Stimulated activated CD4-positive, alpha-beta T cell treated with anti-CD3 and anti-CD28 coated beads, Interleukin-4, amount 100 ng/mL, for 1 hour (primary cell): Measurements from ENCODE around the gene FIG4.
"Not testable (repeated sequence)": the region's sequence is repeated elsewhere in the genome, so short reads cannot be mapped to it uniquely, and the experiment has no call there.

Experiments
- DNase-seq: peaks from one replicate; pipeline ENCODE4 v3.0.0-alpha.2; 2020

Gene FIG4

GRCh38 chr6:109864050-109864449 is 173.0 kb downstream of the FIG4 start:
- DNase-seq = no peak

GRCh38 chr6:109865968-109866367 is 174.9 kb downstream of the FIG4 start:
- DNase-seq = no peak

DNA sequence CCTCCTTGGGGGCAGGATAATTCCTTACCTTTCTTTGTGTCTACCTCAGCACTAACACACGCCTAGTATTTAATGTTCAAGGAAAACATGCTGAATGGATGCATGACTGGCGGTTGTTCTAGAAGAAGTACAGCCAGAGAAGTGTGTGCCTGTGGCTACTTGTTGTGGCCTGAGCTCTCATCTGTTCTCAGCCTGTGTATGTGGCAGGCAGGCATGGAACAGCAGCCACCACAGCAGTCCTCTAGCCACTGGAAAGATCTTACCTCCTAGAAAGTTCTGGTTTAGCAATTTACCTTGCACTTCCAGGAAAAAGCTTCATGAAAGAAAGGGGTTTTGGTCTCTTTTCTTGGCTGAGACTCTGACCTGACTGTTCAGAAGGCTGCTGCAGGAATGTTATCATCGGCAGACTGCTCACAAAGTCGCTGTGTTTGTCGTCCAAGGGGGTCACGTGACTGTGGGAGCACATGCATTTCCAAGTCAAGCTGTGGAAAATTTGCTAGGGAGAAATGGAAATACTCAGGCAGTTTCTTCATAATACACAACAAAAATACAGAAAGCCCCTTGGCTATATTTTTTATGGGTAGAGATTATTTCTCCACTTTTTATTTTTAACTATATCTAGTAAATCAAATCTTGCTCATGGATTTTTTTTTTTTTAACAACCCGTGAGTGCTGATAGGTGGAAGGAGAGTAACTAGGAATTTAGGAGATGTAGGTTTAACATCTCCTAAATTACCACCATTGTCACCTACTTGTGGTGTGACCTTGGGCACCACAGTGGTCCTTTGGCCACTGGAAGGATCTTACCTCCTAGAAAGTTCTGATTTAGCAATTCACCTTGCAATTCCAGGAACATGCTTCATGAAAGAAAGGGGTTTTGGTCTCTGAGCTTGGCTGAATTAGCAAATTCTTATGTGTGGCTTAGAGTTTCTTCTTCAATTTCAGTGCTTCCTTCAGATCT is 176.2 kb downstream of the FIG4 start:
- DNase-seq = no peak

DNA sequence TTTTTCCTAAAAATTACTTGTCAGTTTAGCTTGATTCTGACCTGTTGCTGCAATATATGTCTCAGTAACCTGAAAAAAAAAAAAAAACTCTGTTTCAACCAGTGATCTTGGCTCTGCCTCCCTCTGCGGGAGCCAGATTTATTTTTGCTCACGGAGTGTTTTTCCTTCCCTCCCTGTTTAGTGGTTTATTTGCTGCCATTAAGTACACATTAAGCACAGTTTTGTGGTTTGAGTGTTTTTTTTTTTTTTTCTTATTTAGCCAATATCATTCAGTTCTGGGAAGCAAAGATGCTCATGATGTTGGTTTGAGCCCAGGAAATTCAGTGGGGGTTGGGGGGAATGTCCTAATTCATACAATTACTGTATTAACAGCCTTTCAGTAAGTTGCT is 176.9 kb downstream of the FIG4 start:
- DNase-seq = no peak

DNA sequence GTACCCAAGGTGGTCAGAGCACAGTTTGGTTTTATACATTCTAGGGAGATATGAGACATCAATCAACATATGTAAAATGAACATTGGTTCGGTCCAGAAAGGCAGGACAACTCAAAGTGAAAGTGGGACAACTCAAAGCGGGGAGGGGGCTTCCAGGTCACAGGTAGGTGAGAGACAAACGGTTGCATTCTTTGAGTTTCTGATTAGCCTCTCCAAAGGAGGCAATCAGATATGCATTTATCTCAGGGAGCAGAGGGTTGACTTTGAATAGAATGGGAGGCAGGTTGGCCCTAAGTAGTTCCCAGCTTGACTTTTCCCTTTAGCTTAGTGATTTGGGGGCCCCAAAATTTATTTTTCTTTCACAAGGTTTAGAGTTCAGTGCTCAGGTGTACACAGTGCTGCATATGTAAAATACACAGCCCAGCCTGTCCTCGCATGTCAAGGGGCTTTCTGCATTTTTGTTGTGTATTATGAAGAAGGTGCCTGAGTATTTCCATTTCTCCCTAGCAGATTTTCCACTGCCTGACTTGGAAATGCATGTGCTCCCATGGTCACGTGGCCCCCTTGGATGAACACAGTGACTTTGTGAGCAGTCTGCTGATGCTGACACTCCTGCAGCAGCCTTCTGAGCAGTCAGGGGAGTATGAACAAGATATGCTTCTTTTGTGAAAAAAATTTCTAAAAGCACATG is 178.4 kb downstream of the FIG4 start:
- DNase-seq = not testable (repeated sequence)

- DNase-seq = no peak
These were observed 179.0 kb downstream of the FIG4 start for GRCh38 chr6:109870089-109870410.

GRCh38 chr6:109872549-109872948 is 181.5 kb downstream of the FIG4 start:
- DNase-seq = no peak

- DNase-seq = no peak
These were observed 182.0 kb downstream of the FIG4 start for GRCh38 chr6:109872968-109873545.

GRCh38 chr6:109874086-109874485 is 183.0 kb downstream of the FIG4 start:
- no peak for DNase-seq

DNA sequence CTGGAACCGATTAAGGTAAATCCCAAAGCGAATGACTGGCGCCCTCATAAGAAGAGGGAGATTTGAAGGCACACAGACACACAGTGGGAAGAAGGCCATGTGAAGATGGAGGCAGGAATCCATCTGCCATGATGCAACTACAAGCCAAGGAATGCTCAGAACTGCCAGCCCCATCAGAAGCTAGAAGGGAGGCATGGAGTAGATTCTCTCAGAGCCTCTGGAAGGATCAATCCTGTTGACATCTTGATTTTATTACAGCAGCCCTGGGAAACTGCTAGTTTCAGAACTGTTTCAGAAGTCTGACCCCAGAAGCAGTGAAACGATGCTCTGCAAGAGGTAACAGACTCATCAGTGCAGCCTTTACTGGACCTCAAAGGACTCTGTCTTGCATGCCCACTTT is 183.5 kb downstream of the FIG4 start:
- DNase-seq = no peak
